ENCODE results near the gene KRT79. TPM values are rescaled to one million over a fixed set of nuclear protein-coding genes. Genes with fewer than 3 reads are reported as not detected.

KRT79 gene
- total RNA-seq, 1 donor from 2014 or later = not detected

DNA sequence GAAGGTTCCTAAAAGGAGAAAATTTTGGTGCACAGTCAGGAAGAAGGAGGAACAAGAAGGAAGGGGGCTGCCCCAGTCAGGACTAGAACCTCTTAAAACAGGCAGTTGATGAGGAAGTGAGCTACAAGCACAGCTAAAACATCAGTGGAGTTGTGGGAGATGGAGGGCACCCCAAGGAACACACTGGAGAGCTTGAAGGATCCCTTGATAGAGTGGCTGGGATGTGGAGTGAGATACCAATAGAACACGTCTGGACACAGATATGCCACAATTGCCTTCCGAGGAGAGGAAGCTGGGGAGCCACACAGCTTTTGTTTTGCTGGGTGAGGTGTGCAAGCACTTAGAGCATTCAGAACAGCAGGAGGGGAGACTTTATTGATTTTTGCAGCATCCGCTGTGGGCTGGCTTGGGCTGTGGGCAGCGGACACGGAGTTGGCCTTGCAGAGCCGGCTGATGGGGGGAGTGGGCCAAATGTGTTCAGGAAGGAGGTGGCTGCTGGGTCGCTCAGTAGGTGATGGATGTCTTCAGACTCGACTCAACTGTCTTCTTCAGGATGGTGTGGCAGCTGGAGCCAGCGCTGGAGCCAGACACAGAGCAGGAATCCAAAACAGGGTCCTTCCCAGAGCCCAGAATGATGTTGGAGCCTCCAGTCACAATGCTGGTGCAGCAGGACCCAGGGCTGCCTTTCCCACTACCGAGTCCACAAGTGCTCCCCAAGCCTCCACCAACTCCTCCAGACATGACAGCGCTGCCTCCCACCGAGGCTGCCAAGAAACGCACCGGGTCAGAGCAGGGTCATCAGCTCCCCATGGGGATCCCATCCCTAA, 4.7 kb upstream of the KRT79 start:
- TF ChIP-seq, protein P1, sequence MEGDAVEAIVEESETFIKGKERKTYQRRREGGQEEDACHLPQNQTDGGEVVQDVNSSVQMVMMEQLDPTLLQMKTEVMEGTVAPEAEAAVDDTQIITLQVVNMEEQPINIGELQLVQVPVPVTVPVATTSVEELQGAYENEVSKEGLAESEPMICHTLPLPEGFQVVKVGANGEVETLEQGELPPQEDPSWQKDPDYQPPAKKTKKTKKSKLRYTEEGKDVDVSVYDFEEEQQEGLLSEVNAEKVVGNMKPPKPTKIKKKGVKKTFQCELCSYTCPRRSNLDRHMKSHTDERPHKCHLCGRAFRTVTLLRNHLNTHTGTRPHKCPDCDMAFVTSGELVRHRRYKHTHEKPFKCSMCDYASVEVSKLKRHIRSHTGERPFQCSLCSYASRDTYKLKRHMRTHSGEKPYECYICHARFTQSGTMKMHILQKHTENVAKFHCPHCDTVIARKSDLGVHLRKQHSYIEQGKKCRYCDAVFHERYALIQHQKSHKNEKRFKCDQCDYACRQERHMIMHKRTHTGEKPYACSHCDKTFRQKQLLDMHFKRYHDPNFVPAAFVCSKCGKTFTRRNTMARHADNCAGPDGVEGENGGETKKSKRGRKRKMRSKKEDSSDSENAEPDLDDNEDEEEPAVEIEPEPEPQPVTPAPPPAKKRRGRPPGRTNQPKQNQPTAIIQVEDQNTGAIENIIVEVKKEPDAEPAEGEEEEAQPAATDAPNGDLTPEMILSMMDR (conservative IDR thresholded peaks at IDR 0.05) = no peak
- Mint-ChIP-seq H3K4me3 (no peak overlapping the region), H3K4me1 (peaks cover 4% of the 10 kb centered on the region), H3K9me3 (no peaks in the 10 kb centered on the region), H3K27me3 (ENCODE audit: low read depth) (peaks cover 28% of the 10 kb centered on the region), H3K36me3 (ENCODE audit: low read depth) (no peaks in the 10 kb centered on the region), H3K27ac (ENCODE audit: unreplicated experiment) (no peak overlapping the region)
- DNase-seq (ENCODE audit: low read depth, low spot score) = no peak

DNA sequence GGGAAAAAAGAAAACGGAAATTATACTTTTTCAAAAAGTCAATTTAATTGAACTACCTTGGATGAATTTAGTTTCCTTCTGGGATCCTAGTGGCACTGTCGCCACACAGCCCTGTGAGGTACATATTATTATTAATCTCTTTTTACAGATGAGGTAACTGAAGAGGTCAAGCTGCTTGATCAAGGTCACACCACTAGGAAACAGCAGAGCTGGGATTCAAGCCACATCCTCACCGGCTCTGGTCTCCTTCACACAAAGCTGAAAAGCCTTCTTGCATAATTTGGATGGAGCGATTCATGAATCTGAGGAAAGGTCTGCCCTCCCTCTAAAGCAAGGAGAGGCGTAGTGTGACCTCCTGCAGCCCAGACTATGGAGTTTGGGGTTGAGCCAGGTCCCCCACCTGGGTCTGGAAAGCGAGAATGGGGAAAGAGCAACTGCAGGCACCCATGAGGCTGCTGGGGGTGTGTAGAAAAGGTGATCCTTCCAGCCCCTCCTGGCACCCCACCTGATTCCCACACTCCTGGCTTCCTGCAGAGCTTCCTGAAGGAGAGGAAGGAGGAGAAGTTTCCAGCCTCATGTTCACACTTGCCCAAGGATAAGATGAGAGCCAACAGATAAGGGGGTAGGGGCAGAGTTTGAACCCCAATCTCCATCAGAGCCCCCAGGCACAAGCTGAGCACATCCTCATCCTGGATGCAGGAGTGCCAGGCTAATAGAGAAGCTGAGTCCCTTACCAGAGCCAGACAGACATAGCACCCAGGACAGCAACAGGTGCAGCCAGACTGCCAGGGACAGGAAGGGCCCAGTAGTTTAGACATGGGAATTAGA, 3.9 kb upstream of the KRT79 start:
- no peaks in the 10 kb centered on the region for H3K36me3 Mint-ChIP-seq (ENCODE audit: low read depth)
- peaks cover 7% of the 10 kb centered on the region for H3K4me1 Mint-ChIP-seq
- peaks cover 28% of the 10 kb centered on the region for H3K27me3 Mint-ChIP-seq (ENCODE audit: low read depth)
- TF ChIP-seq, protein P1 (conservative IDR thresholded peaks at IDR 0.05) = no peak
- no peaks in the 10 kb centered on the region for H3K9me3 Mint-ChIP-seq
- no peak for DNase-seq (ENCODE audit: low read depth, low spot score)
- no peak overlapping the region for H3K27ac Mint-ChIP-seq (ENCODE audit: unreplicated experiment)
- H3K4me3 Mint-ChIP-seq = no peak overlapping the region

DNA sequence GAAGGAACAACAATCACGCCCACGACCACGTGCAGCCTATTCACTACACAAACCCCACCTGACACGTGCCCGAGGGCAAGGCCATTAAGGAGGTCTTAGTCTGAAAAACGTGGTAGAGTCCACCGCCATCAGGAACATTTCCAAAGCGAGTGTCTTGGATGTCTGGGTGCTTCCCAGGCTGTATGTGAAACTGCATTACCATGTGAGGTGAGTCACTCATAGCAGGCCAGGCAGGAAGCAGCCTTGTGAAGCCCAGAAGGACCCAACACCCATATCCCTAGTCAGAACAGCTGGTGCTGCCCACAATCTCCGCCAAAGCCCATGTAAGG, 3.3 kb upstream of the KRT79 start:
- H3K4me1 Mint-ChIP-seq = peaks cover 10% of the 10 kb centered on the region
- no peak overlapping the region for H3K4me3 Mint-ChIP-seq
- no peaks in the 10 kb centered on the region for H3K36me3 Mint-ChIP-seq (ENCODE audit: low read depth)
- TF ChIP-seq, protein P1 (conservative IDR thresholded peaks at IDR 0.05) = no peak
- DNase-seq (ENCODE audit: low read depth, low spot score) = no peak
- peaks cover 27% of the 10 kb centered on the region for H3K27me3 Mint-ChIP-seq (ENCODE audit: low read depth)
- H3K9me3 Mint-ChIP-seq = no peaks in the 10 kb centered on the region
- no peak overlapping the region for H3K27ac Mint-ChIP-seq (ENCODE audit: unreplicated experiment)

DNA sequence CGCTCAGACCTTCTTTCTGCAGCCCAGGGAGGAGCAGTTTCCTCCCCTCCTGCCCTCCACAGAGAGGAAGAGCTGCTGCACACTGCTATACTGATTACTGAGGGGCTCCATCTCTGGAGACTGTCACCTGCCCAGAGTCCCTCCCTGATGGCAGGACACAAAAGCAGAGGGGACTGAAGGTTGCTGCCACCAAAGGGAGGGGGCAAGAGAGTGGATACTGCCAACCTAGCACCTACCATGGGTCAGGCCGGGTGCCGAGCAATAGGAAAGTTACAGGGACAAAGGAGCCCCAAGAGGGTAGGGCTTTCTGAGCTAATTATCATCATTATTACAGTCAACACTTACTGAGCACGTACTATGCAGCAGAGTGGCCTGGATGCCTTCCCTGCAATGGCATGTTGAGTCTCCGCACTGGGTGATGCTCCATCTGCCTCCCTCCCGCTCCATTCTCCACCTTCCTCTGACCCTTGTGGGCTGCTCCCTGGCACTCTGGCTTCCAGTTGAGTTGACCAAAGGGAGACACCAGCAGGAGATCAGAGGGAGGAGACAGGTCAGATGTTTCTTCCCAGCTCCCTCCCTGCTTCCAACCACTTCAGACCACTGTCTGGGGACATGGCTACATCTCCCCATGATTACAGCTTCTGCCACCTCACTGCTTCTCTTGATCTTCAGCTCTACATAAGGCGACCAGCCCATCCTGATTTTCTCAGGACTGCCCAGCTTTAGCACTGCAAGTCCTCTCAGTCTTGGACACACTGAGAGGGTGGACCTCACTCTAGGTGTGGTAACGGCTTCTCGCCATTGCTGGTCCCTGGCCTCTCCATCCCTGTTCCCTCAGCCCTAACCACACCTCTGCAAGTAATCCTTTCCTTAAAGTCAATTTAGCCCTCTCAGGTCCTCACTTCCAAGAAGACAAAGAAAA, 2.6 kb upstream of the KRT79 start:
- H3K4me3 Mint-ChIP-seq = no peak overlapping the region
- no peaks in the 10 kb centered on the region for H3K36me3 Mint-ChIP-seq (ENCODE audit: low read depth)
- no peaks in the 10 kb centered on the region for H3K9me3 Mint-ChIP-seq
- no peak for DNase-seq (ENCODE audit: low read depth, low spot score)
- H3K4me1 Mint-ChIP-seq = peaks cover 10% of the 10 kb centered on the region
- H3K27me3 Mint-ChIP-seq (ENCODE audit: low read depth) = peaks cover 24% of the 10 kb centered on the region
- H3K27ac Mint-ChIP-seq (ENCODE audit: unreplicated experiment) = no peak overlapping the region
- TF ChIP-seq, protein P1 (conservative IDR thresholded peaks at IDR 0.05) = no peak

DNA sequence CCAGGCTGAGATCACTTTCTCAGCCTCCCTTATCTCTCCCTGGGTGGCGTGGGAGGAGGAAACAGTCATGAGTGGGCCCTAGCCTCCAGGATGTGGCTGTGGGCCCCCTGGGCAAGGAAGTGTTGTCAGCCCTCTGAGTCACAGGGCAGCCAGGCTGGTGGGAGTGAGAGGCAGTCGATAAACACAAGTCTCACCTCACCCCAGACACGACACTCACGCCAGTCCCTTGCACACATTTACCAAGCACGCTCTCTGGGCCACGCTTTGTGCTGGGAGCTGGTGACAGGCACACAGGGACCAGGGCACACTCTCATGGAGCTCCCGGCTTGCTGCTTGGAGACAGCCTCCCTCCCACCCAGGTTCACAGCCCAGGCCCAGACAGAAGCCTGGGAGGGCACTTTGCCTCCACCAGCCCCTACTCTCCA, 1.9 kb upstream of the KRT79 start:
- TF ChIP-seq, protein P1 (conservative IDR thresholded peaks at IDR 0.05) = no peak
- Mint-ChIP-seq H3K4me1 (peaks cover 10% of the 10 kb centered on the region), H3K27me3 (ENCODE audit: low read depth) (peaks cover 21% of the 10 kb centered on the region)

More for the DNA sequence above, 1.9 kb upstream of the KRT79 start:
- DNase-seq (ENCODE audit: low read depth, low spot score) = no peak
- Mint-ChIP-seq H3K36me3 (ENCODE audit: low read depth) (no peaks in the 10 kb centered on the region), H3K27ac (ENCODE audit: unreplicated experiment) (no peak overlapping the region), H3K9me3 (no peaks in the 10 kb centered on the region), H3K4me3 (no peak overlapping the region)
